GM12891 (cell line): ENCODE measurements around the gene GARIN1A.
"Not testable (repeated sequence)": the region's sequence is repeated elsewhere in the genome, so short reads cannot be mapped to it uniquely, and the experiment has no call there.

Experiments used
- DNase-seq: peaks from one replicate; pipeline ENCODE4 v3.0.0; 2011; ENCODE audit warnings: low spot score; ENCODE audit not compliant: insufficient read length
- FAIRE-seq: peaks from 2 replicates; lab custom pipeline; 2011; peaks lifted over from hg19 to GRCh38; lab: Jason Lieb, UNC
- PAX5 ChIP-seq: IDR thresholded peaks from 2 replicates; pipeline ENCODE4 v1.6.1; 2011; ENCODE audit warnings: low read length, moderate library complexity, mild to moderate bottlenecking; ENCODE audit not compliant: insufficient read depth, severe bottlenecking
- POLR2A ChIP-seq: IDR thresholded peaks from 2 replicates; pipeline ENCODE4 v1.6.1; 2011; ENCODE audit warnings: low read depth, low read length, control low read depth
- POLR2AphosphoS5 ChIP-seq: IDR thresholded peaks from 2 replicates; pipeline ENCODE4 v1.6.1; 2011; ENCODE audit warnings: low read depth, low read length, control low read depth
- POU2F2 ChIP-seq: IDR thresholded peaks from 2 replicates; pipeline ENCODE4 v1.6.1; 2011; ENCODE audit warnings: low read depth, mild to moderate bottlenecking, control low read depth, low read length, moderate library complexity
- SPI1 ChIP-seq: IDR thresholded peaks from 2 replicates; pipeline ENCODE4 v1.6.1; 2011; ENCODE audit warnings: low read depth, low read length, control low read depth
- TAF1 ChIP-seq: IDR thresholded peaks from 2 replicates; pipeline ENCODE4 v1.6.1; 2011; ENCODE audit warnings: low read depth, low read length, control low read depth

The GARIN1A gene

GRCh38 chr7:128662091-128662490, 10.0 kb upstream of the GARIN1A start:
- no peak for FAIRE-seq
- no peak for DNase-seq
- no peak for TF ChIP-seq POU2F2
- no peak for TF ChIP-seq TAF1
- no peak for TF ChIP-seq SPI1
- TF ChIP-seq PAX5 = no peak
- TF ChIP-seq POLR2AphosphoS5 = no peak
- no peak for TF ChIP-seq POLR2A

DNA sequence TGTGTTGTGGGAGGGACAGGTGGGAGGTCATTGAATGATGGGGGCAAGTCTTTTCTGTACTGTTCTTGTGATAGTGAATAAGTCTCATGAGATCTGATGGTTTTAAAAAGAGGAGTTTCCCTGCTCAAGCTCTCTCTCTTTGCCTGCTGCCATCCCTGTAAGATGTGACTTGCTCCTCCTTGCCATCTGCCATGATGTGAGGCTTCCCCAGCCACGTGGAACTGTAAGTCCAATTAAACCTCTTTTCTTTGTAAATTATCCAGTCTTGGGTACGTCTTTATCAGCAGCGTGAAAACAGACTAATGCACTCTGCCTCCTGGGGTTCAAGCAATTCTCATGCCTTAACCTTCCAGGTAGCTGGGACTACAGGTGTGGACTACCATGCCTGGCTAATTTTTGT, 8.9 kb upstream of the GARIN1A start:
- not testable (repeated sequence) for DNase-seq, FAIRE-seq

GRCh38 chr7:128665057-128665456, 7.0 kb upstream of the GARIN1A start:
- TF ChIP-seq POLR2AphosphoS5 (no peak), PAX5 (no peak), TAF1 (no peak), POU2F2 (no peak)
- DNase-seq (no peak), FAIRE-seq (no peak)

DNA sequence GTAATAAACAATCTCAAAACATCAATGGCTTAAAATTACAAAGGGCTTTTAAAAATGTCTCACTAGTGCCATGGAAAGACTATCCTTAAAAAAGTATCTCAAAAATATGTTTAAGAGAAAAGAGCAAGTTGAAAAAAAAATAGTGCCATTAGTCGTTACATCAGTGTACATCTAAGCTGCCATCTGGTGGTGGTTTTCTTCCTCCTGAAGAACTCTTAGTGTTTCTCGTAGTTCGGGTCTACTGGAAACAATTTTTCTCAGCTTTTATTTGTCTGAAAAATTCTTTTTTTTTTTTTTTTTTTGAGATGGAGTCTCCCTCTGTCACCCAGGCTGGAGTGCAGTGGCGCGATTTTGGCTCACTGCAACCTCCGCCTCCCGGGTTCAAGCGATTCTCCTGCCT, 5.9 kb upstream of the GARIN1A start:
- DNase-seq (no peak), FAIRE-seq (no peak)
- TF ChIP-seq POLR2A (no peak), POLR2AphosphoS5 (no peak), PAX5 (no peak), SPI1 (no peak), POU2F2 (no peak), TAF1 (no peak)

GRCh38 chr7:128672927-128673517, 930 bp downstream of the GARIN1A start:
- DNase-seq (no peak), FAIRE-seq (peak; percentile 82)
- no peak for TF ChIP-seq POU2F2
- no peak for TF ChIP-seq TAF1
- TF ChIP-seq PAX5 = no peak
- TF ChIP-seq POLR2AphosphoS5 = no peak
- TF ChIP-seq POLR2A = no peak
- no peak for TF ChIP-seq SPI1

GRCh38 chr7:128673571-128673970, 1.5 kb downstream of the GARIN1A start:
- TF ChIP-seq POU2F2 (no peak), PAX5 (no peak), SPI1 (no peak), POLR2A (no peak), TAF1 (no peak), POLR2AphosphoS5 (no peak)
- FAIRE-seq = no peak
- DNase-seq = no peak

DNA sequence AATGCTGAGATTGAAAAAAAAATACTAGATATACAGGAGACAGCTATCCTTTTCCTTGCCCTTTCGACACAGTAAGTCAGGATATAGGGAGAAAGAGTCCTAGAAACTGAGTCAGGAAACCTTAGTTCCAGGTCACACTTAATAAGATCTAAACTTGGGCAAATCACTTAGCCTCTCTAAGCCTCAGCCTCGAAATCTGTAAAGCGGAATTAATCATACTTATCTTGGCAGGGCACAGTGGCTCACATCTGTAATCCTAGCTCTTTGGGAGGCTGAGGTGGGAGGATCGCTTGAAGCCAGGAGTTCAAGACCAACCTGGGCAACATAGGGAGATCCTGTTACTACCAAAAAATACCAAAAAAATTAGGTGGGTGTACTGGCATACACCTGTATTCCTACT, 4.6 kb downstream of the GARIN1A start:
- no peak for TF ChIP-seq POU2F2
- DNase-seq (no peak), FAIRE-seq (no peak)

GRCh38 chr7:128679920-128680319, 7.8 kb downstream of the GARIN1A start:
- DNase-seq = no peak
- FAIRE-seq = no peak
- TF ChIP-seq SPI1 = peak; percentile 82
- no peak for TF ChIP-seq POLR2AphosphoS5
- TF ChIP-seq PAX5 = no peak
- TF ChIP-seq POLR2A = no peak
- no peak for TF ChIP-seq POU2F2
- no peak for TF ChIP-seq TAF1

DNA sequence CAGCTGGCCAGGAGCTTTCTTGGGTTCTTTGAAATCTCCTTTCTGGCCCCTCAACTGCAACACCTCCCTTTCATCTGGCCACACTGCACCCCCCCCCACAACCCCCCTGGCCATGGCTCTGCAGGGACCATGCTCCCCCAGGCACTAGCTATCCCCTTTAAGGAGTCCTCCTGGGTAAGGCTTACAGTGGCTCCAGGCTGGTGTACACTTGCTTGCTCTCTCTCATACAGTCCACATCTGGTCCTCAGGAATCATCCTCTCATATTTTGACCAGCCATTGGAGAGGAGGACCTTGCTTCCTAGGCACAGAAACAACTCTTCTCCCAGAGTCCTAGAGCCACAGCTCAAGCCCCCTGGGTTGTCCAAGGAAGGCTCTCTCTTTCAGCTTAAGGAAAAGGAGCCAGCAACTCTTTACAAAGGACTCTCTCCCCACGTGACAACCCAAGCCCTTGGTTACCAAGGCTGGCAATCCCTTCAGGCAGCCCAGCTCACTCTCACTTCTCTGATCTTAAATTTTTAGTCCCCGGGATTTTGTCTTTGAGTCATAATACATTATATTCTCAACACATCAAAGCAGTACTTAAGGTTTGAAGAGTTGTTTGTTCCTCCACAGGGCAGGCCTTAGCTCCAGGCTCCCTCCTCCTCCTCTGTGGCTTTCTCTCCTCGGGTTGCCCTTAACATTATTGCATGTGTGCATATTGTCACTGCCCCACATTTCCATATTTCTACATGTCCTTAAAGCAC, 9.9 kb downstream of the GARIN1A start:
- TF ChIP-seq PAX5 (no peak), POLR2AphosphoS5 (no peak), POU2F2 (no peak), POLR2A (no peak), SPI1 (no peak), TAF1 (no peak)
- DNase-seq (no peak), FAIRE-seq (no peak)

DNA sequence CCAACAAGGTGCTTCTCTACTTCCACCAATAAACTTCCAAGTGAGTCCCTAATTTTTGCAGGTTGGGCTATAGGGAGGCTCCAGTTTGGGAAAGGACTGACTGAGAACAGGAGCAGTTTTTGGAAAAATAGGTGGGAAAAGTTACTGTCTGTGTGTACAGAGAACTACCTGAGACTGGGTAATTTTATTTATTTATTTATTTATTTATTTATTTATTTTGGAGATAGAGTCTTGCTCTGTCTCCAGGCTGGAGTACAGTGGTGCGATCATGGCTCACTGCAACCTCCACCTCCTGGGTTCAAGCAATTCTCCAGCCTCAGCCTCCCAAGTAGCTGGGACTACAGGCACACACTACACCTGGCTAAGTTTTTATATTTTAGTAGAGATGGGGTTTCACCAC, 11.2 kb downstream of the GARIN1A start:
- not testable (repeated sequence) for FAIRE-seq, DNase-seq

DNA sequence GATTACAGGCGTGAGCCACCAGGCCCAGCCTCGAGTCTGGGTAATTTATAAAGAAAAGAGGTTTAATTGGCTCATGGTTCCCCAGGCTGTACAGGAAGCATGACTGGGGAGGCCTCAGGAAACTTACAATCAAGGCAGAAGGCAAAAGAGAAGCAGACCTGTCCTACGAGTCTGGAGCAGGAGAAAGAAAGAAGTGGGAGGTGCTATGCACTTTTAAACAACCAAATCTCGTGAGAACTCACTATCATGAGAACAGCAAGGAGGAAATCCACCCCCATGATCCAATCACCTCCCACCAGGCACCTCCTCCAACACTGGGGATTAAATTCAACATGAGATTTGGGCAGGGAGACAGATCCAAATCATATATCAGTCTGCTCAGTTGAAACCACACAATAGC, 11.6 kb downstream of the GARIN1A start:
- DNase-seq, FAIRE-seq: not testable (repeated sequence)
